GM23338 (cell line): ENCODE results near the gene LEFTY2. TPM values are rescaled to one million over a fixed set of nuclear protein-coding genes. Genes with fewer than 3 reads are reported as not detected.

Experiments
- ATAC-seq: fragments of 200-7000 bp; cut with Tn5 transposase; 3 replicates; pipeline ENCODE4 v1.9.1; 2020
- DNase-seq: peaks from one replicate; pipeline ENCODE4 v3.0.0-alpha.2; 2015; ENCODE audit warnings: low spot score
- H2AFZ ChIP-seq: fragments of 200-600 bp; sonication (generic); 2 replicates; pipeline ENCODE4 v1.8.0; 2016; ENCODE audit warnings: antibody characterized with exemption, mild to moderate bottlenecking, moderate library complexity
- H3F3A ChIP-seq: fragments of 200-600 bp; sonication (generic); replicated peaks from 2 replicates; pipeline ENCODE4 v1.8.0; 2017; ENCODE audit warnings: antibody characterized with exemption, mixed run types, low read depth
- H3K27ac ChIP-seq: fragments of 200-600 bp; sonication (generic); 2 replicates; pipeline ENCODE4 v1.6.1; 2016; ENCODE audit warnings: low read depth
- H3K27me3 ChIP-seq: fragments of 200-600 bp; sonication (generic); 2 replicates; pipeline ENCODE4 v1.8.0; 2016; ENCODE audit warnings: mild to moderate bottlenecking, mixed run types, moderate library complexity; ENCODE audit not compliant: insufficient read depth
- H3K36me3 ChIP-seq: fragments of 200-600 bp; sonication (generic); 2 replicates; pipeline ENCODE4 v1.8.0; 2016; ENCODE audit warnings: mild to moderate bottlenecking; ENCODE audit not compliant: insufficient read depth
- H3K4me1 ChIP-seq: fragments of 200-600 bp; sonication (generic); 2 replicates; pipeline ENCODE4 v1.8.0; 2016; ENCODE audit warnings: mild to moderate bottlenecking, moderate library complexity; ENCODE audit not compliant: insufficient read depth
- H3K4me2 ChIP-seq: fragments of 200-600 bp; sonication (generic); 2 replicates; pipeline ENCODE4 v1.7.1; 2017; ENCODE audit warnings: mixed run types
- H3K4me3 ChIP-seq: fragments of 200-600 bp; sonication (generic); 2 replicates; pipeline ENCODE4 v1.6.1; 2016; ENCODE audit warnings: mixed run types
- H3K79me2 ChIP-seq: fragments of 200-600 bp; sonication (generic); replicated peaks from 2 replicates; pipeline ENCODE4 v1.8.0; 2017; ENCODE audit warnings: mild to moderate bottlenecking; ENCODE audit not compliant: insufficient read depth
- H3K9me2 ChIP-seq: fragments of 200-600 bp; sonication (generic); 2 replicates; pipeline ENCODE4 v1.8.0; 2017; ENCODE audit not compliant: insufficient read depth
- H4K20me1 ChIP-seq: fragments of 200-600 bp; sonication (generic); replicated peaks from 2 replicates; pipeline ENCODE4 v1.8.0; 2017; ENCODE audit warnings: mild to moderate bottlenecking; ENCODE audit not compliant: insufficient read depth
- H3K27ac Mint-ChIP-seq: 2 replicates; pipeline ENCODE4 v1.8.0; 2020; ENCODE audit warnings: inconsistent platforms, mild to moderate bottlenecking, moderate library complexity, mixed read lengths
- H3K27me3 Mint-ChIP-seq: 3 replicates; pipeline ENCODE4 v1.8.0; 2022; ENCODE audit warnings: low read depth, mild to moderate bottlenecking, moderate library complexity, mixed read lengths, inconsistent platforms; ENCODE audit not compliant: insufficient read depth, poor library complexity
- H3K36me3 Mint-ChIP-seq: 3 replicates; pipeline ENCODE4 v1.8.0; 2021; ENCODE audit warnings: low read depth, mild to moderate bottlenecking, inconsistent platforms, moderate library complexity, mixed read lengths
- H3K4me1 Mint-ChIP-seq: 3 replicates; pipeline ENCODE4 v1.8.0; 2020; ENCODE audit warnings: mild to moderate bottlenecking, inconsistent platforms, mixed read lengths
- H3K4me3 Mint-ChIP-seq: 3 replicates; pipeline ENCODE4 v1.8.0; 2021; ENCODE audit warnings: moderate library complexity, mild to moderate bottlenecking, inconsistent platforms, mixed read lengths
- H3K9me3 Mint-ChIP-seq: 3 replicates; pipeline ENCODE4 v1.8.0; 2020; ENCODE audit warnings: moderate library complexity, mild to moderate bottlenecking, inconsistent platforms, mixed read lengths
- CREB1 ChIP-seq: fragments of 250-450 bp; sonication (Bioruptor Pico); IDR thresholded peaks from 2 replicates; pipeline ENCODE4 v1.5.0; 2020; ENCODE audit warnings: low read depth, mild to moderate bottlenecking, moderate library complexity
- CTCF ChIP-seq, 2 experiments: fragments of 200-600 bp in 1 of 2; sonication (generic) in 1 of 2; conservative IDR thresholded peaks; 2 replicates each; pipeline versions ENCODE4 v1.5.1 to v1.6.1; 2016 to 2017; ENCODE audit warnings: antibody characterized with exemption in 2 of 2, low read depth in 2 of 2, mild to moderate bottlenecking in 2 of 2, moderate library complexity in 1 of 2
- EZH2 ChIP-seq: fragments of 200-600 bp; sonication (generic); IDR thresholded peaks from one replicate; pipeline ENCODE4 v1.8.0; 2017; ENCODE audit warnings: antibody characterized with exemption, mild to moderate bottlenecking, low read depth; ENCODE audit not compliant: unreplicated experiment
- NANOG ChIP-seq: IDR thresholded peaks from 2 replicates; pipeline ENCODE4 v1.6.1; 2016; ENCODE audit warnings: antibody characterized with exemption, borderline replicate concordance
- POLR2AphosphoS5 ChIP-seq: IDR thresholded peaks from 2 replicates; pipeline ENCODE4 v1.6.1; 2016; ENCODE audit warnings: antibody characterized with exemption, low read depth
- STAT1 ChIP-seq: IDR thresholded peaks from one replicate; pipeline ENCODE4 v1.6.1; 2016; ENCODE audit warnings: antibody characterized with exemption; ENCODE audit not compliant: unreplicated experiment
- polyA plus RNA-seq: library from polyadenylated mRNA; unstranded; fragments of >200 nt; fragmentation: Nextera tagmentation; extraction: Ambion mirVana; gene quantifications from 2 replicates; pipeline ENCODE4 v1.2.1, GENCODE V29; 2016
- total RNA-seq: library from RNA; depleted of rRNA; stranded (reverse); fragments of >200 nt; shearing (Covaris generic); gene quantifications from 2 replicates; pipeline ENCODE4 v1.2.3, GENCODE V29; 2014
- TF ChIP-seq, protein P1 (sequence below): fragments of 250-450 bp; sonication (Bioruptor Pico); IDR thresholded peaks from 2 replicates; pipeline ENCODE4 v1.5.0; 2020; ENCODE audit warnings: mild to moderate bottlenecking, moderate library complexity

Gene LEFTY2
- total and polyA plus RNA-seq, 2 experiments from 2014 or later: 8.3 to 12.4 TPM

GRCh38 chr1:225933072-225933471, 7.9 kb downstream of the LEFTY2 start:
- H3K36me3 Mint-ChIP-seq: no peaks in the 10 kb centered on the region; the same call in 2 of the 3 replicates
- no peak for ATAC-seq
- peaks cover 5% of the 10 kb centered on the region for H3K27me3 Mint-ChIP-seq
- Histone ChIP-seq H3K27me3 (no peaks in the 10 kb centered on the region), H3F3A (peaks cover 5% of the 10 kb centered on the region; the same call in 1 of the 2 replicates), H3K4me2 (no peak overlapping the region), H3K4me1 (no peaks in the 10 kb centered on the region; the same call in 1 of the 2 replicates), H3K4me3 (no peak overlapping the region), H3K27ac (no peak overlapping the region), H4K20me1 (no peaks in the 10 kb centered on the region), H3K79me2 (no peaks in the 10 kb centered on the region), H2AFZ (no peak overlapping the region), H3K36me3 (no peaks in the 10 kb centered on the region), H3K9me2 (no peaks in the 10 kb centered on the region)
- H3K9me3 Mint-ChIP-seq: no peaks in the 10 kb centered on the region
- no peak overlapping the region for H3K27ac Mint-ChIP-seq
- no peak overlapping the region for H3K4me3 Mint-ChIP-seq
- no peak for TF ChIP-seq CREB1
- DNase-seq: no peak
- peaks cover 4% of the 10 kb centered on the region; the same call in 2 of the 3 replicates for H3K4me1 Mint-ChIP-seq

DNA sequence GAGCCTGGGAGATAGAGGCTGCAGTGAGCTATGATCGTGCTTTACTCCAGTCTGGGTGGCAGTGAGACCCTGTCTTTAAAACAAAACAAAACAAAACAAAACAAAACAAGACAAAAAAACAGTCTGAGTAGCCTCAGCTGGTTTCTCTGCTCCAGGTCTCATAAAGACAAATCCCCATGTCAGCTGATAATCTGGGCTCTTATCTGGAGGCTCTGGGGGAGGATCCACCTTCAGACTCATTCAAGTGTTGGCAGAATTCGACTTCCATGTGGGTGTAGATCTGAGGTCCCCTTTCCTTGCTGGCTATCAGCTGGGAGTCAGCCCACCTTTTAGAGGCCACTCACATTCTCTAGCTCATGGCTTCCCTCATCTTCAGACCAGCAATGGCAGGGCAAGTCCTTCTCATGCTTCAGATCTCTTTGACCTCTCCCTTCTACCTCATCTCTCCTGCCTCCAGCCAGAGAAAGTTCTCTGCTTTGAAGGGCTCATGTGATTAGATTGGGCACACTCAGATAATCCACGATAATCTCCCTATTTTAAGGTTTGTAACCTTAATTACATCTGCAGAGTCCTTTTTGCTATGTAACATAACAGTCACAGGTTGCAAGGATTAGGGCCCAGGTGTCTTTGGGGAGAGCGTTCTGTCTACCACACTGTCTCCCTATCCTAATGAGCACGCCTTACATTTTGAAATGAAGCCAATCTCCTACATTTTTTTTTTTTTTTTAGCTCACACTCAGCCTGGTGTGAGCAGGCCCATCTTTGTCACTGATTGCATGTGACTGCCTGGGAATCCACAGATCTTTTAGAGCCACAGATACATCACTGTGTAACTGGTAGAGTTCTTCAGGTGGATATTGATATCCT, 9.5 kb downstream of the LEFTY2 start:
- DNase-seq (no peak), ATAC-seq (no peak)
- Histone ChIP-seq H3K4me2 (no peak overlapping the region), H3K79me2 (no peaks in the 10 kb centered on the region), H4K20me1 (no peaks in the 10 kb centered on the region), H3K27me3 (no peaks in the 10 kb centered on the region), H3K9me2 (no peaks in the 10 kb centered on the region), H2AFZ (0 out of 2 replicates have a peak overlapping the region, but pooled peaks have one; percentile 47), H3K4me3 (no peak overlapping the region), H3F3A (no peaks in the 10 kb centered on the region), H3K27ac (no peak overlapping the region), H3K4me1 (peaks cover 4% of the 10 kb centered on the region; the same call in 1 of the 2 replicates), H3K36me3 (no peaks in the 10 kb centered on the region)
- no peak overlapping the region for H3K4me3 Mint-ChIP-seq
- no peak overlapping the region for H3K27ac Mint-ChIP-seq
- H3K4me1 Mint-ChIP-seq: peaks cover 5% of the 10 kb centered on the region; the same call in 2 of the 3 replicates
- TF ChIP-seq STAT1: no peak
- no peaks in the 10 kb centered on the region for H3K36me3 Mint-ChIP-seq
- no peaks in the 10 kb centered on the region for H3K9me3 Mint-ChIP-seq
- peaks cover 5% of the 10 kb centered on the region for H3K27me3 Mint-ChIP-seq

DNA sequence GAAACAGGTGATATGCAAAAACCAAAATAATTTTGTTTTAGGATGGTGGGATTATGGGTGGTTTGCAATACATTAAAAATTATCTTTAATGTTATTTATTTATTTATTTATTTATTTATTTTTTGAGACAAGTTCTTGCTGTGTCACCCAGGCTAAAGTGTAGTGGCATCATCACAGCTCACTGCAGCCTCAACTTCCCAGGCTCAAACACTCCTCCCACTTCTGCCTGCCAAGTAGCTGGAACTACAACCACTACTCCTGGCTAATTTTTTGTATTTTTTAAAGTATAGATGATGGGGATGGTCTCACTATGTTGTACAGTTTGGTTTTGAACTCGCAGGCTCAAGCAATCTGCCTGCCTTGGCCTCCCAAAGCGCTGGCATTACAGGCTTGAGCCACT, 10.5 kb downstream of the LEFTY2 start:
- Histone ChIP-seq H2AFZ (no peak overlapping the region), H3K27me3 (no peaks in the 10 kb centered on the region), H3F3A (no peaks in the 10 kb centered on the region), H3K79me2 (no peaks in the 10 kb centered on the region), H3K27ac (no peak overlapping the region), H4K20me1 (no peaks in the 10 kb centered on the region), H3K9me2 (no peaks in the 10 kb centered on the region), H3K4me3 (no peak overlapping the region), H3K4me1 (peaks cover 6% of the 10 kb centered on the region; the same call in 1 of the 2 replicates), H3K4me2 (no peak overlapping the region), H3K36me3 (no peaks in the 10 kb centered on the region)
- H3K27me3 Mint-ChIP-seq: peaks cover 2% of the 10 kb centered on the region
- no peak overlapping the region for H3K4me3 Mint-ChIP-seq
- DNase-seq (no peak), ATAC-seq (no peak)
- no peaks in the 10 kb centered on the region for H3K9me3 Mint-ChIP-seq
- H3K27ac Mint-ChIP-seq: no peak overlapping the region
- peaks cover 7% of the 10 kb centered on the region; the same call in 2 of the 3 replicates for H3K4me1 Mint-ChIP-seq
- no peaks in the 10 kb centered on the region for H3K36me3 Mint-ChIP-seq
- TF ChIP-seq STAT1: no peak
- no peak for TF ChIP-seq POLR2AphosphoS5
- TF ChIP-seq, protein P1, sequence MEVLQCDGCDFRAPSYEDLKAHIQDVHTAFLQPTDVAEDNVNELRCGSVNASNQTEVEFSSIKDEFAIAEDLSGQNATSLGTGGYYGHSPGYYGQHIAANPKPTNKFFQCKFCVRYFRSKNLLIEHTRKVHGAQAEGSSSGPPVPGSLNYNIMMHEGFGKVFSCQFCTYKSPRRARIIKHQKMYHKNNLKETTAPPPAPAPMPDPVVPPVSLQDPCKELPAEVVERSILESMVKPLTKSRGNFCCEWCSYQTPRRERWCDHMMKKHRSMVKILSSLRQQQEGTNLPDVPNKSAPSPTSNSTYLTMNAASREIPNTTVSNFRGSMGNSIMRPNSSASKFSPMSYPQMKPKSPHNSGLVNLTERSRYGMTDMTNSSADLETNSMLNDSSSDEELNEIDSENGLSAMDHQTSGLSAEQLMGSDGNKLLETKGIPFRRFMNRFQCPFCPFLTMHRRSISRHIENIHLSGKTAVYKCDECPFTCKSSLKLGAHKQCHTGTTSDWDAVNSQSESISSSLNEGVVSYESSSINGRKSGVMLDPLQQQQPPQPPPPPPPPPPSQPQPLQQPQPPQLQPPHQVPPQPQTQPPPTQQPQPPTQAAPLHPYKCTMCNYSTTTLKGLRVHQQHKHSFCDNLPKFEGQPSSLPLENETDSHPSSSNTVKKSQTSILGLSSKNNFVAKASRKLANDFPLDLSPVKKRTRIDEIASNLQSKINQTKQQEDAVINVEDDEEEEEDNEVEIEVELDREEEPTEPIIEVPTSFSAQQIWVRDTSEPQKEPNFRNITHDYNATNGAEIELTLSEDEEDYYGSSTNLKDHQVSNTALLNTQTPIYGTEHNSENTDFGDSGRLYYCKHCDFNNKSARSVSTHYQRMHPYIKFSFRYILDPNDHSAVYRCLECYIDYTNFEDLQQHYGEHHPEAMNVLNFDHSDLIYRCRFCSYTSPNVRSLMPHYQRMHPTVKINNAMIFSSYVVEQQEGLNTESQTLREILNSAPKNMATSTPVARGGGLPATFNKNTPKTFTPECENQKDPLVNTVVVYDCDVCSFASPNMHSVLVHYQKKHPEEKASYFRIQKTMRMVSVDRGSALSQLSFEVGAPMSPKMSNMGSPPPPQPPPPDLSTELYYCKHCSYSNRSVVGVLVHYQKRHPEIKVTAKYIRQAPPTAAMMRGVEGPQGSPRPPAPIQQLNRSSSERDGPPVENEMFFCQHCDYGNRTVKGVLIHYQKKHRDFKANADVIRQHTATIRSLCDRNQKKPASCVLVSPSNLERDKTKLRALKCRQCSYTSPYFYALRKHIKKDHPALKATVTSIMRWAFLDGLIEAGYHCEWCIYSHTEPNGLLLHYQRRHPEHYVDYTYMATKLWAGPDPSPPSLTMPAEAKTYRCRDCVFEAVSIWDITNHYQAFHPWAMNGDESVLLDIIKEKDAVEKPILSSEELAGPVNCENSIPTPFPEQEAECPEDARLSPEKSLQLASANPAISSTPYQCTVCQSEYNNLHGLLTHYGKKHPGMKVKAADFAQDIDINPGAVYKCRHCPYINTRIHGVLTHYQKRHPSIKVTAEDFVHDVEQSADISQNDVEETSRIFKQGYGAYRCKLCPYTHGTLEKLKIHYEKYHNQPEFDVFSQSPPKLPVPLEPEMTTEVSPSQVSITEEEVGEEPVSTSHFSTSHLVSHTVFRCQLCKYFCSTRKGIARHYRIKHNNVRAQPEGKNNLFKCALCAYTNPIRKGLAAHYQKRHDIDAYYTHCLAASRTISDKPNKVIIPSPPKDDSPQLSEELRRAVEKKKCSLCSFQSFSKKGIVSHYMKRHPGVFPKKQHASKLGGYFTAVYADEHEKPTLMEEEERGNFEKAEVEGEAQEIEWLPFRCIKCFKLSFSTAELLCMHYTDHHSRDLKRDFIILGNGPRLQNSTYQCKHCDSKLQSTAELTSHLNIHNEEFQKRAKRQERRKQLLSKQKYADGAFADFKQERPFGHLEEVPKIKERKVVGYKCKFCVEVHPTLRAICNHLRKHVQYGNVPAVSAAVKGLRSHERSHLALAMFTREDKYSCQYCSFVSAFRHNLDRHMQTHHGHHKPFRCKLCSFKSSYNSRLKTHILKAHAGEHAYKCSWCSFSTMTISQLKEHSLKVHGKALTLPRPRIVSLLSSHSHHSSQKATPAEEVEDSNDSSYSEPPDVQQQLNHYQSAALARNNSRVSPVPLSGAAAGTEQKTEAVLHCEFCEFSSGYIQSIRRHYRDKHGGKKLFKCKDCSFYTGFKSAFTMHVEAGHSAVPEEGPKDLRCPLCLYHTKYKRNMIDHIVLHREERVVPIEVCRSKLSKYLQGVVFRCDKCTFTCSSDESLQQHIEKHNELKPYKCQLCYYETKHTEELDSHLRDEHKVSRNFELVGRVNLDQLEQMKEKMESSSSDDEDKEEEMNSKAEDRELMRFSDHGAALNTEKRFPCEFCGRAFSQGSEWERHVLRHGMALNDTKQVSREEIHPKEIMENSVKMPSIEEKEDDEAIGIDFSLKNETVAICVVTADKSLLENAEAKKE (CRISPR knock-in tag): no peak
- TF ChIP-seq CTCF (conservative IDR thresholded peaks at IDR 0.05; ENCODE audit: low read depth in 2 of 2): no peak
- no peak for TF ChIP-seq EZH2
- no peak for TF ChIP-seq NANOG
